ENCODE results near the gene MORF4L1. TPM values are rescaled to one million over a fixed set of nuclear protein-coding genes. Genes with fewer than 3 reads are reported as not detected.
"Not testable (repeated sequence)": the region's sequence is repeated elsewhere in the genome, so short reads cannot be mapped to it uniquely, and the experiment has no call there.

MORF4L1 gene
- total RNA-seq, 2 experiments from 2014 or later: 268 to 276 TPM

DNA sequence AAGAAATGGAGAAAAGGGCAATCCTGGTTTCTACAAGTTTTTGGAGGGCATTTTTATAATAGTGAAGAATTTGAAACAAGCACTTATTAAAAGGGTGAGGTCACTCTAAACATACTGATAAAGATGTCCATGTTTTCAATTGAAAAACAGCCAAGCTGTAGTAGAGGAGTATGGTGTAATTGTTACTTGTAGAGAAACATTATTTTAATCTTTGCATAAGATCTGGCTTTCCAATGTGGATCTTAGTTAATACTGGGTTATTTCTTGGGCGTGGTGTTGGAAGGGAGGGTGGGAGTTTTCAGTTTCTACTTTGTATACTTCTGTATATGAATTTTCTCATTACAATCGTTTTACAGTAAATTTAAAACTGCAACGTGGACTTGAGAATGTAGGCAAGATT, 22.8 kb downstream of the MORF4L1 start:
- H3K27ac Mint-ChIP-seq: no peak overlapping the region
- POLR2A ChIA-PET: no interaction called here
- H3K9me3 Mint-ChIP-seq: no peaks in the 10 kb centered on the region
- H3K4me3 Mint-ChIP-seq: no peak overlapping the region
- peaks cover 5% of the 10 kb centered on the region for H3K4me1 Mint-ChIP-seq
- DNase-seq: no peak
- no peak for ATAC-seq (ENCODE audit: low read depth)
- no peaks in the 10 kb centered on the region for H3K27me3 Mint-ChIP-seq
- H3K36me3 Mint-ChIP-seq: peaks cover 45% of the 10 kb centered on the region

DNA sequence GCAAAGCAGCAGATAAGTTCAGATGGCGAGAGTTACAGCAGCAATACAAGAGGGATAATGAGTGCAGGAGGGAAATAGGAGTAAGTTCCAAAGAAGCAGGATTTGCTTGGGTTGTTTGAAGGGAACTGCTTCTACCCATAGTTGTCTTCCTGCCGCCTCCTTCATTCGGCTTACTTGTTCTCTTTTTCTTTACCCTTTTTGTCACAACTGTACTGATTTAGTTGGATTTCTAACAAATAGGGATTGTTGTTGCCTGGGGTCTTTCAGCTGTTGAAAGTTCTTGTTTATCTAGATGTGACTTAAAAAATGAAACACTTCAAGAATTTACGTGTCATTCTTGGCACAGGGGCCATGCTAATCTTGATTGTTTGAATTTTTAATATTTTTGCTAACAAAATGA, 25.9 kb downstream of the MORF4L1 start:
- ATAC-seq (ENCODE audit: low read depth): no peak
- no peaks in the 10 kb centered on the region for H3K9me3 Mint-ChIP-seq
- no peak overlapping the region for H3K4me3 Mint-ChIP-seq
- POLR2A ChIA-PET: no interaction called here
- H3K36me3 Mint-ChIP-seq: peaks cover 34% of the 10 kb centered on the region
- DNase-seq: no peak
- no peak overlapping the region for H3K27ac Mint-ChIP-seq
- no peaks in the 10 kb centered on the region for H3K27me3 Mint-ChIP-seq
- H3K4me1 Mint-ChIP-seq: peaks cover 4% of the 10 kb centered on the region

DNA sequence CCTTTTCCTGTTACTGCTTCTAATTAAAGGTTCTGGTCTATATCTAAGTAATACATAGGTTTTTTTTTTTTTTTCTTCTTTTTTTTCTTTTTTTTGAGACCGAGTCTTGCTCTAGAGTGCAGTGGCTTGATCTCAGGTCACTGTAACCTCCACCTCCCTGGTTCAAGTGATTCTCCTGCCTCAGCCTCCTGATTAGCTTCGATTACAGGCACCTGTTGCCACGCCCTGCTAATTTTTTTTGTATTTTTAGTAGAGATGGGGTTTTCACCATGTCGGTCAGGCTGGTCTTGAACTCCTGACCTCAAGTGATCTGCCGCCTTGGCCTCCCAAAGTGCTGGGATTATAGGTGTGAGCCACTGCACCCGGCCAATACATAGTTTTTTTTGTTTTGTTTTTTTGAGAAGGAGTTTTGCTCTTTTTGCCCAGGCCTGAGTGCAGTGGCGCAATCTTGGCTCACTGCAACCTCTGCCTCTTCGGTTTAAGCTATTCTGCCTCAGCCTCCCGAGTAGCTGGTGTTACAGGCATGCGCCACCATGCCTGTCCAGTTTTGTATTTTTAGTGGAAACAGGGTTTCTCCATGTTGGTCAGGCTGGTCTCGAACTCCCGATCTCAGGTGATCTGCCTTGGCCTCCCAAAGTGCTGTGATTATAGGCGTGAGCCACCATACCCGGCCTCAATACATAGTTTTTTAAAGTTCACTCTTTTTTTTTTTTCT, 28.3 kb downstream of the MORF4L1 start:
- H3K9me3 Mint-ChIP-seq; POLR2A ChIA-PET; H3K27me3 Mint-ChIP-seq; H3K4me3 Mint-ChIP-seq; H3K4me1 Mint-ChIP-seq; H3K27ac Mint-ChIP-seq; ATAC-seq (ENCODE audit: low read depth); DNase-seq: not testable (repeated sequence)
- peaks cover 34% of the 10 kb centered on the region for H3K36me3 Mint-ChIP-seq

DNA sequence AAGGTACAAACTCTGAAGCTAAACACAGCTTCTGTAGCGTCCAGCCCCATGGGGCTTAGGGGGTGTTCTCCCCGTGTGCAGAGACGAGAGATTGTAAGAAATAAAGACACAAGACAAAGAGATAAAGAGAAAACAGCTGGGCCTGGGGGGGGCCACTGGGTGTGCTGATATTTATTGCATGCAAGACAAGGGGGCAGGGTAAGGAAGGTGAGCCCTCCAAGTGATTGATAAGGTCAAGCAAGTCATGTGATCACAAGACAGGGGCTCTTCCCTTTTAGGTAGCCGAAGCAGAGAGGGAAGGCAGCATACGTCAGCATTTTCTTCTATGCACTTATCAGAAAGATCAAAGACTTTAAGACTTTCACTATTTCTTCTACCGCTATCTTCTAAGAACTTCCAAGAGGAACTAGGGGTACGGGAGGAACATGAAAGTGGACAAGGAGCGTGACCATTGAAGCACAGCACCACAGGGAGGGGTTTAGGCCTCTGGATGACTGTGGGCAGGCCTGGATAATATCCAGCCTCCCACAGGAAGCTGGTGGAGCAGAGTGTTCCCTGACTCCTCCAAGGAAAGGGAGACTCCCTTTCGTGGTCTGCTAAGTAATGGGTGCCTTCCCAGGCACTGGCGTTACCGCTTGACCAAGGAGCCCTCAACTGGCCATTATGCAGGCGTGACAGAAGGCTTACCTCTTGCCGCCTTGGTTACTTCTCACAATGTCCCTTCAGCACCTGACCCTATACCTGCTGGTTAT, 29.8 kb downstream of the MORF4L1 start:
- POLR2A ChIA-PET; H3K27me3 Mint-ChIP-seq; H3K9me3 Mint-ChIP-seq; H3K4me1 Mint-ChIP-seq; ATAC-seq (ENCODE audit: low read depth); DNase-seq; H3K27ac Mint-ChIP-seq; H3K4me3 Mint-ChIP-seq: not testable (repeated sequence)
- peaks cover 37% of the 10 kb centered on the region for H3K36me3 Mint-ChIP-seq

DNA sequence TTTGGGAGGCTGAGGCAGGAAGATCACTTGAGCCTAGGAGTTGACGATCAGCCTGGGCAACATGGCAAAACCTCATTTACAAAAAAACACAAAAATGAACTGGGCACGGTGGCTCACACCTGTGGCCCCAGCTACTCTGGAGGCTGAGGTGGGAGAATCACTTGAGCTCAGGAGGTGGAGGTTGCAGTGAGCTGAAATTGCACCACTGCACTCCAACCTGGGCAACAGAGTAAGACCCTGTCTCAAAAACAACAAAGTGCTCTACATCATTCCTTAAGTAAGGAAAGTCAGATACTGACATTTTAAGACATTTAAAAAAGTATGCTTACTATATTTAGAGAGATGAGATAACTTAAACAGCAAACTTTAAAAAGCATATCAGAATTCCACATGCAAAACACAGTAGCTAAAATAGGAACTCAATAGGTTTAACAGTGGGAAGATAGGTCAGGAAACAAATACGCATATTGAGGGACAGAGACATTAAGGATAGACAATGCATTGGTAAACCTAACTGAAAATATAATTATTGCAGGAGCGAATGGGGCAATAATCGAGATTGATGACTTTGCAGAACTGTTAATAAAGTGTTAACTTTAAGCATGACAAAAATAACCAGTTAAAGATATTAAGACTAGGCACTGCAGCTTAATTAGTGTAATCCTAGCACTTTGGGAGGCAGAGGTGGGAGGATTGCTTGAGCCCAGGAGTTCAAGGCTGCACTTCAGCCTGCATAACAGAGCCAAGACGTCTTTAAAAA, 32.1 kb downstream of the MORF4L1 start:
- no peak overlapping the region for H3K4me3 Mint-ChIP-seq
- POLR2A ChIA-PET: no interaction called here
- no peak for ATAC-seq (ENCODE audit: low read depth)
- no peak overlapping the region for H3K27ac Mint-ChIP-seq
- H3K36me3 Mint-ChIP-seq: peaks cover 32% of the 10 kb centered on the region
- no peaks in the 10 kb centered on the region for H3K27me3 Mint-ChIP-seq
- peaks cover 12% of the 10 kb centered on the region for H3K4me1 Mint-ChIP-seq
- no peaks in the 10 kb centered on the region for H3K9me3 Mint-ChIP-seq
- no peak for DNase-seq

DNA sequence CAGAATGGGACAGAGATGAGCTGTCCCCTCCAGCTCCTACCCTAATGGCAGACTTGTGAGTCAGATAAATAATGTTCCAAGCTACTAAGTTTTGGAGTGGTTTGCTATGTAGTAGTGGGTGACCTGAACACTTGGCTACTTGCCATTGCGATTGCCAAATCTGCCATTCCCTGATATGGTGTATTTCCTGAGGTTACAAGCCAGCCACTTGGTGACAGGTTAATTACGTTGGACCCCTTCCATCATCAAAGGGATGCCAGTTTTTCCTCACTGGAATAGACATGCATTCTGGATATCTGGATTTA, 33.6 kb downstream of the MORF4L1 start:
- Mint-ChIP-seq H3K4me1 (peaks cover 24% of the 10 kb centered on the region), H3K27ac (no peak overlapping the region), H3K36me3 (peaks cover 33% of the 10 kb centered on the region), H3K4me3 (no peak overlapping the region), H3K27me3 (no peaks in the 10 kb centered on the region), H3K9me3 (no peaks in the 10 kb centered on the region)
- no peak for DNase-seq
- ATAC-seq (ENCODE audit: low read depth): no peak
- POLR2A ChIA-PET: no interaction called here

DNA sequence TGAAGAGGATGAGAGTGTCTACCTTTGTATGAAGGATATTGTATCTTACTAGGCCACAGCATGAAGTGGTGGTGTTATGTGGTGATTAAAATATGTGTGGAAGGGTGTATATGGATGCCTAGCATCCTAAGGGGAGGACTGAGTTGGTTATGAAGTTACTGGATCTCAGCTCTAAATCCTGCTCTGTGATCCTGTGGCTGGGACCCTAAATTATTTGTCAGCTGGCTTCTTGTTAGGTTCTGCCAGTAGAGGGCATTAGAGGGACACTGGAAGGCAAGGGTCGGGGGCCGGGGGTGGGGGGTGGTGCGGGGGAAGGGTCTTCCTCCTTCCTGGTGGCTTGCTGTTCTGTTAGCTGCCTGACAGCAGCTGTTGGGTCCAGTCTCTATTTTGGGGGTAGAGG, 34.9 kb downstream of the MORF4L1 start:
- no peak for ATAC-seq (ENCODE audit: low read depth)
- POLR2A ChIA-PET: interaction anchor here (2.0 kb wide), 1 partner anchor 34 kb away, joined by 9 read pairs; the partner anchor contains the start of gene MORF4L1
- Mint-ChIP-seq H3K9me3 (no peaks in the 10 kb centered on the region), H3K27me3 (no peaks in the 10 kb centered on the region), H3K27ac (no peak overlapping the region), H3K36me3 (peaks cover 29% of the 10 kb centered on the region), H3K4me3 (no peak overlapping the region), H3K4me1 (peaks cover 27% of the 10 kb centered on the region)
- no peak for DNase-seq

DNA sequence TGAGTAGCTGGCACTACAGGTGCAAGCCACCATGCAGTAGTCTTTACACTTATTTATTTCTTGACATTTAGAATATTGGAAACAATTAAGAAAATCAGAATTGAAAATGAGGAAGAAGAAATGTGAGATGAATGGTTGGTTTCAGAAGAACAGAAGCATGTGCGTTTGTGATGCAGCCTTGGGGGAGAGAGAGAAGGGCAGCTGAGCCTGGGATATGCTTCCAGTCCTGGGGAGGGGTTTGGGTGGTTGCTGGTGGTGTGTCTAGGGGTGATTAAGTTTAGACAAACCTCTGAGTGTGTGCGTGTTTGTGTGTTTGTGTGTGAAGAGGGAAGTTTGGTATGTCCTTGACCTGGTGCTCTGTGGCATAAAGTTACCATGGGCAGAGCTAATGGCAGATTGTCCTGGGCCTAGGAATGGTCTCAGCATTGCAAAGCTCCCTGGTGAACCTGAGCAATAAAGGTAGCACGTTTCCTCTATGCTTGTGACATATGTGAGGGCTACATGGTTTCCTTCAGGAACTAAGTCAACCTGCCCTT, 36.5 kb downstream of the MORF4L1 start:
- no peaks in the 10 kb centered on the region for H3K9me3 Mint-ChIP-seq
- no peak for DNase-seq
- peaks cover 33% of the 10 kb centered on the region for H3K4me1 Mint-ChIP-seq
- no peak overlapping the region for H3K27ac Mint-ChIP-seq
- peaks cover 30% of the 10 kb centered on the region for H3K36me3 Mint-ChIP-seq
- H3K27me3 Mint-ChIP-seq: no peaks in the 10 kb centered on the region
- POLR2A ChIA-PET: interaction anchor here (1.6 to 2.0 kb wide), 2 partner anchors 36 to 95 kb away, joined by 3 to 9 read pairs; partner anchors contain the start of gene MORF4L1
- no peak for ATAC-seq (ENCODE audit: low read depth)
- no peak overlapping the region for H3K4me3 Mint-ChIP-seq

DNA sequence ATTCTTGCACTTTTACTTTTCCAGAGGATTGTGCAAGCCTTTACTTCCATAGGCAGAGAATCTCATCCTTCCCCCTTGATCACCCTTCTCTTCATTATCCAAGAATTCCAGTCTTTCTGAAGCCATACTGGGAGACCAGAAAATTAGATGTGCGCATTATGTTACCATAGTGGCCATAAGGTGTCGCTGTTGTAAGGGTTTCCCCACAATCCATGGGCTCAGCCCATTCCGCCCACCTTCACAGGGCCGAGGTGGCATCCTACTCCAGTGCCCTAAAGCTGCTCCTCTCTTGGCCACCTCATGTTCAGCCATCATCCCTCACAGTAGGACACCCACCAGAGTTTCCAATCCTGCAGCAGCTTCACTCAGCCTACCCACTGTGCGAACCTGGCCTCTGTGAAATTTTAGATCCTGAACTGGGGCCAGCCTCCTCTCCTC, 37.1 kb downstream of the MORF4L1 start:
- POLR2A ChIA-PET: no interaction called here
- Mint-ChIP-seq H3K36me3 (peaks cover 24% of the 10 kb centered on the region), H3K27me3 (no peaks in the 10 kb centered on the region), H3K4me3 (no peak overlapping the region), H3K27ac (no peak overlapping the region), H3K4me1 (peaks cover 33% of the 10 kb centered on the region), H3K9me3 (no peaks in the 10 kb centered on the region)
- ATAC-seq (ENCODE audit: low read depth) (peak; percentile 35), DNase-seq (no peak)

DNA sequence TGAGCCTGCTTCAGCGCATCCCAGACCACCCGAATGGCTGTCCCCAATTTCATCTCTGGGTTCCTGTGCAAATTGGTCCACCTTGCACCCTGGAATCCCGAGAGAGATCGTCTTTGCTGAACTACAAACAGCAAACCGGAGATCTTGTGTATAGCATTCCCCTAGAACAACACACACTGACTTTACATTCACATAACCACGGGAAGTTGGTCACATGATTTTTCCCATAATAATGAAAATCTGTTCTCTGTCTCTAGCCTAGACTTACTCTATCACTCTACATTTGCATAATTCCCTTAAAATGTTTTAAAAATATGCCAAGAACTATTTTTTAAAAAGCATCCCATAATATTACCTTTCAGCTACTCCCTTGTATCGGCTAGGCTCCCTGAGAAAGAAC, 37.6 kb downstream of the MORF4L1 start:
- Mint-ChIP-seq H3K9me3 (no peaks in the 10 kb centered on the region), H3K36me3 (peaks cover 21% of the 10 kb centered on the region), H3K27ac (no peak overlapping the region), H3K27me3 (no peaks in the 10 kb centered on the region), H3K4me3 (no peak overlapping the region), H3K4me1 (peaks cover 31% of the 10 kb centered on the region)
- POLR2A ChIA-PET: no interaction called here
- no peak for DNase-seq
- no peak for ATAC-seq (ENCODE audit: low read depth)

DNA sequence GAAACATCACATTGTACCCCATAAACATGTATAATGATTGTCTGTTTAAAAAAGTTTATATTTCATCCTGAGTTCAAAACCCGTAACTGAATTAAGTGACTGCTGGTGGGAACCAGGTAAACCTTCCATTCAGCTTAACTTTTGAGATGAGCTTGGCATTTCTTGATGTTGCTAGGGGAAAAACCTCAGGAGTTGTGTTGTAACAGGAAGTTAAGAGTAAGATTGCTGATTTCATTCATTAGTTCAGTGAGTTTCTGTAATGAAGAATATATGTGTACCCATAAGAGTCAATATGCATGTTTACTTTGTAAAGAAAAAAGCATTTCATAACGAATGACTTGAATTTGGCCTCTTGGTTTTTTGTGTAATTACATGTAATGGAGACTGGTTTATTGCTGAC, 39.6 kb downstream of the MORF4L1 start:
- POLR2A ChIA-PET: no interaction called here
- no peak overlapping the region for H3K27ac Mint-ChIP-seq
- no peaks in the 10 kb centered on the region for H3K9me3 Mint-ChIP-seq
- DNase-seq (no peak), ATAC-seq (ENCODE audit: low read depth) (no peak)
- no peak overlapping the region for H3K4me3 Mint-ChIP-seq
- no peaks in the 10 kb centered on the region for H3K27me3 Mint-ChIP-seq
- peaks cover 16% of the 10 kb centered on the region for H3K36me3 Mint-ChIP-seq
- H3K4me1 Mint-ChIP-seq: peaks cover 35% of the 10 kb centered on the region

DNA sequence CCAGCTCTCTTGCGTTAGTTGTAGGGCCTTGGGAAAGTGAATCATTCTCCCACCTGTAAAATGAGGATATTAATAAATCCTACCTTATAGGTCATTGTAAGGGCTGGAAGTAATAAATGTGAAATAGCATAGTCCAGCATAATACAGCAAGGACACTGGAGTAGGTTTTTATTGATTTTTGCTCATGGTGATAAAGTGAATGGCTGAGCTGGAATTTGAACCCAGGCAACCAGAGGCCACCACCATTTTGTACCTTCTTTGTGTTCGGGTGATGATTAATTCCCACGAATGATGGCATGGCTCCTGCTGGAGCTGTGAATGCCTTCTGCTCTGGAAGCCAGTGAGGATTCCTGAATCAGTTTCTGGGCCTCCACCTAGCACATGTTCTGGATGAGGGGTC, 40.3 kb downstream of the MORF4L1 start:
- Mint-ChIP-seq H3K27me3 (no peaks in the 10 kb centered on the region), H3K9me3 (no peaks in the 10 kb centered on the region), H3K27ac (no peak overlapping the region), H3K4me1 (peaks cover 35% of the 10 kb centered on the region), H3K36me3 (peaks cover 14% of the 10 kb centered on the region), H3K4me3 (no peak overlapping the region)
- POLR2A ChIA-PET: no interaction called here
- ATAC-seq (ENCODE audit: low read depth) (no peak), DNase-seq (no peak)

DNA sequence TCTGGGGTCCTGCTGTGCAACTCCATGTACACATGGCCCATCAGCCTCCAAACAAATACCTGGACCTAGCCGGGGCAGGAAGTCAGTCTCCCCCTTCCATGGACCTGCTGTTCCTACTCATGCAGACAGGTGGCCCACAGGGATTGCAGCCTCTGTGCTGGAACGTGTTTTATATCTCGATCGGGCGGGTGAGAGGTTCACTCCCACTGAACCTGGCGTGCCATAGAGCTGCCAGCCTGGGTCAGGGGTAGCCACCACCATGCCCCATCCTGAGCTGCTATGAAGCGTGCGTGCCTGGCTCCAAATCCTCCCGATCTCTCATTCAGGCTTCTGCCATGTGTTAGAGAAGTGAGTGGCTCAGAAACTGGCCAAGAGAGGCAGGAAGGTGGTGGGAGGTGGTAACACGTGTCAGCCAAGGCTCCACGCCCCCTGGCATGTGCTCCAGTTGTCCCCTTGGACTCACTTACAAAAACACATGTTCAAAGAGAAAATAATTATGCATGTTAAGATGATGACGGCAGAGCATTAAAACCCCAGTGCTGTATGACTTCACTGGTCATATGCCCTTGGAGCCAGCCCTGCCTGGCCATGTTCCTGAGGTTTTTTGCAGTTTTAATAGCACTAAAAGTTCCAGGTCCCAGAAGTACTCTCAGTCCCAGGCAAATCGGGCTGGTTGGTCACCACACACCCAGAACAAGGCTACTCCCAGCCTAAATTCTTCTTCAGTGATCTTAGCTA, 41.5 kb downstream of the MORF4L1 start:
- Mint-ChIP-seq H3K27ac (peak overlapping the region; percentile 5), H3K4me3 (no peak overlapping the region), H3K4me1 (peaks cover 31% of the 10 kb centered on the region), H3K9me3 (no peaks in the 10 kb centered on the region), H3K36me3 (peaks cover 11% of the 10 kb centered on the region), H3K27me3 (no peaks in the 10 kb centered on the region)
- ATAC-seq (ENCODE audit: low read depth) (no peak), DNase-seq (no peak)
- POLR2A ChIA-PET: no interaction called here

Data from activated naive CD8-positive, alpha-beta T cell treated with anti-CD3 and anti-CD28 coated beads, Interleukin-2, amount 10 ng/mL, durations not matched to agents 7 days and 5 days (primary cell).